ENCODE data around the gene ZNF710. TPM values are rescaled to one million over a fixed set of nuclear protein-coding genes. Genes with fewer than 3 reads are reported as not detected.

The ZNF710 gene
- total RNA-seq, 1 donor from 2014 or later = 47.9 TPM

DNA sequence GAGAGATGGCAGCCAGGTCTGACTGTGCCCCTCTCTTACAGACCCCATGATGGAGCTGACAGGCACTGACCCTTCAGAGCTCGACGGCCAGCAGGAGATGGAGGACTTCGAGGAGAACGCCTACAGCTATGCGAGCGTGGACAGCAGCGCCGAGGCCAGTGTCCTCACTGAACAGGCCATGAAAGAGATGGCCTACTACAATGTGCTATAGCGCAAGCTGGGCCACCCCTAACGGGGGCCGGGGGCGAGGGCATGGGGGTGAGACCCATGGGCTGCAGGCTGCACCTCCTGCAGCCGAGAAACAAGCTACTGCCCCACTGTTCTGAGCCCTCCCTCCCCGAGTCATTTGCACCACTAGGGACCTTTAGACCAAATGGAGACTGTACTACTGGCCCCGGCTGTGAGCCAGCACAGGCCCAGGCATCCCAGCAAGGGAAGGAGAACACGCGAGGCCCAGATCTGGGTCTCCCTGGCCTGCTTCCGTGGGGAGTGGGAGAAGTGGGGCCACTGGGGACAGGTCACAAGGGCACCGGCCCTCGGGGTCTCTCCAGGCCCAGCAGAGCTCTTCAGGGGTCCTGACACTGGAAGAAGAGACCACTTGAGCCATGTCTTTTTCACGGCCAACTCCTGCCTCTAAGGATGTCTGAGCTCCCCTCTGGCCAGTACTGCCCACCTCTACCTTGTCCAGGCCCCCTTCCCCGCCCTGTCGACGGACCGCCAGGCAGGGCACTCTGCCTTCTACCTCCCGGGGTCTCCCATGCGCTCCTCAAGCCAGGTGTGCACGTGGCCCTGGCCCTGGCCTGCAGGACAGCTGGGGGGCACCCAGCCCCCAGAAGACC is 78.7 kb downstream of the ZNF710 start:
- no peak for ATAC-seq
- intact Hi-C loops (cut with DNase I) = no loop called here

DNA sequence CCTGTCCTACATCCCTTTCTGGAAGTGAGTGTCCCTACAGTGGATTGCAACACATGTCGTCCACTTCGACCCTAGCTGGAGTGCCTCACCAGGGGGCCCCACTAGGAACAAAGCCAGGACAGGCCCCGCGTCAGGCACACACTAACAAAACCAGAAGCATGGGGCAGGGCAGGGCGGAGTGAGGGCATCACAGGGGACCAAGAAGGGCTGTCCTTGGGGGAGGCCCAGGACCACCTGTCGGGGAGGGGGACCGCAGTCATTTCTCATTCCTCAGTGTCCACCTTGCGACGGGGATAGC is 79.3 kb downstream of the ZNF710 start:
- Histone ChIP-seq H3K27ac (no peak overlapping the region), H3K4me1 (peaks cover 7% of the 10 kb centered on the region), H3K4me3 (no peak overlapping the region), H3K27me3 (no peaks in the 10 kb centered on the region), H3K36me3 (peaks cover 62% of the 10 kb centered on the region), H3K9me3 (no peaks in the 10 kb centered on the region)
- TF ChIP-seq CTCF (IDR thresholded peaks at IDR 0.05) = no peak
- no peak for DNase-seq
- no peak for ATAC-seq
- intact Hi-C loops (cut with DNase I) = no loop called here

More for the DNA sequence above, 78.7 kb downstream of the ZNF710 start:
- Histone ChIP-seq H3K36me3 (peaks cover 57% of the 10 kb centered on the region), H3K27ac (no peak overlapping the region), H3K4me1 (peaks cover 7% of the 10 kb centered on the region), H3K4me3 (no peak overlapping the region), H3K27me3 (no peaks in the 10 kb centered on the region), H3K9me3 (no peaks in the 10 kb centered on the region)
- TF ChIP-seq CTCF (IDR thresholded peaks at IDR 0.05) = no peak
- no peak for DNase-seq

GRCh38 chr15:90080818-90081393 is 79.8 kb downstream of the ZNF710 start:
- H3K27ac ChIP-seq = no peak overlapping the region
- no peak overlapping the region for H3K4me3 ChIP-seq
- intact Hi-C loops (cut with DNase I) = no loop called here
- H3K4me1 ChIP-seq = peaks cover 7% of the 10 kb centered on the region
- peak; percentile 11 for ATAC-seq
- H3K27me3 ChIP-seq = no peaks in the 10 kb centered on the region
- H3K9me3 ChIP-seq = no peaks in the 10 kb centered on the region
- no peak for DNase-seq
- H3K36me3 ChIP-seq = peaks cover 67% of the 10 kb centered on the region
- TF ChIP-seq CTCF (IDR thresholded peaks at IDR 0.05) = no peak

GRCh38 chr15:90082140-90082715 is 81.1 kb downstream of the ZNF710 start:
- intact Hi-C loops (cut with DNase I) = no loop called here
- Histone ChIP-seq H3K4me3 (no peak overlapping the region), H3K36me3 (peaks cover 65% of the 10 kb centered on the region), H3K27ac (peak overlapping the region; percentile 24), H3K9me3 (no peaks in the 10 kb centered on the region), H3K27me3 (no peaks in the 10 kb centered on the region), H3K4me1 (peaks cover 7% of the 10 kb centered on the region)
- ATAC-seq (no peak), DNase-seq (no peak)
- no peak for TF ChIP-seq CTCF (IDR thresholded peaks at IDR 0.05)

DNA sequence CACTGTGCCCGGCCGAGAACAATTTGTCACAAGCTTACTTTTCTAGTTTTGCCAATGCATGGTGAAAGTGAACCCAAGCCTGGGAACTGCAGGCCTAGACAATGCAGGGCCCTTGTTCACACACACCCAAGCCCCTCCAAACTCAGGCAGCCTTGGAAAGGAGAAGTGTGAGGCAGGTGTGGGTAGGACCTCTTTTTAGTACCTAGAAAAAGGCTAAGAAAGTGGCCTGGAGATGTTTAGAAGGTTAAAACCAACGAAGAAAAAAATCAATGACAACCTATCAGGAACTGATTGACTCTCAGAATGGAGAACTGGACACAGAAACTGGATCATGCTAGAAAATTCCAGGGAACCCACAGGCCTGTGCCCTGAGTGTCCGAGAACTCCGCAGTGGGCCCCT is 82.3 kb downstream of the ZNF710 start:
- H3K27ac ChIP-seq = no peak overlapping the region
- H3K36me3 ChIP-seq = peaks cover 72% of the 10 kb centered on the region
- DNase-seq (no peak), ATAC-seq (no peak)
- no peaks in the 10 kb centered on the region for H3K27me3 ChIP-seq
- no peak overlapping the region for H3K4me3 ChIP-seq
- H3K4me1 ChIP-seq = peaks cover 7% of the 10 kb centered on the region
- TF ChIP-seq CTCF (IDR thresholded peaks at IDR 0.05) = no peak
- intact Hi-C loops (cut with DNase I) = no loop called here
- no peaks in the 10 kb centered on the region for H3K9me3 ChIP-seq
